T-helper 17 cell (primary cell): ENCODE measurements around the gene NUFIP2. TPM values are rescaled to one million over a fixed set of nuclear protein-coding genes. Genes with fewer than 3 reads are reported as not detected.

Experiments
- ATAC-seq: fragments of 150-1000 bp; cut with Tn5 transposase; 2 replicates; pipeline ENCODE4 v1.10.0; 2021; ENCODE audit warnings: mild to moderate bottlenecking, moderate library complexity
- DNase-seq, 3 donors: peaks; one replicate each; pipeline versions ENCODE4 v3.0.0 to v3.0.0-alpha.2; 2020 to 2021
- H3K9me3 ChIP-seq: one replicate; pipeline ENCODE4 v1.7.0; 2013; ENCODE audit warnings: low read length, mild to moderate bottlenecking; ENCODE audit not compliant: control insufficient read depth, poor library complexity, severe bottlenecking
- H3K27ac Mint-ChIP-seq: one replicate; pipeline ENCODE4 v1.8.0; 2022; ENCODE audit warnings: mild to moderate bottlenecking, moderate library complexity, mixed read lengths
- H3K27me3 Mint-ChIP-seq: one replicate; pipeline ENCODE4 v1.8.0; 2022; ENCODE audit warnings: mixed read lengths
- H3K36me3 Mint-ChIP-seq: one replicate; pipeline ENCODE4 v1.8.0; 2022; ENCODE audit warnings: low read depth, mixed read lengths
- H3K4me1 Mint-ChIP-seq: one replicate; pipeline ENCODE4 v1.8.0; 2022; ENCODE audit warnings: mild to moderate bottlenecking, mixed read lengths
- H3K4me3 Mint-ChIP-seq: one replicate; pipeline ENCODE4 v1.8.0; 2022; ENCODE audit warnings: mild to moderate bottlenecking, moderate library complexity, mixed read lengths
- total RNA-seq, 4 donors: library from RNA in 2 of 4; stranded (reverse) in 2 of 4; gene quantifications; one replicate each; pipeline ENCODE4 v1.2.3 and lab custom pipeline; 2022 to 2026

NUFIP2 gene
- total RNA-seq, 2 donors from 2014 or later, result 70.0 to 76.8 TPM

DNA sequence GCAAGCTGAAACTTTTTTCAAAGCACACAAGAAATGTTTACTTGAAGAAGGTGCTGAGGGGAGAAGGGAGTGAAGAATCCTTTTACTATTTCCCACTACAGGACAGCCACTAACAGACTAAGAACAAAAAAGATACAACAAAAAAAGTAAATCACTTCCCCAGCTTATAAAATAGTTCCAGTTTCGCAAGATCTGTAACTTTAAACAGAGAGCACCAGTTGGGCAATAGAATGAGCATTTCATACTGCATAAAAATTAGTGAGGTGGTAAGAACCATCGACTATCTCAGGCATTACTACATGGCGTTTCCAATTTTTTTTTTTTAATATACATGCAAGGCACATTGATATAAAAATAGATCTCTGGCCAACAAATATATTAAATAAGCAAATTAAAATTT is 36.2 kb downstream of the NUFIP2 start:
- no peaks in the 10 kb centered on the region for H3K9me3 ChIP-seq
- Mint-ChIP-seq H3K36me3 (no peaks in the 10 kb centered on the region), H3K27me3 (no peaks in the 10 kb centered on the region), H3K27ac (peak overlapping the region; percentile 84), H3K4me3 (no peak overlapping the region), H3K4me1 (peaks cover 22% of the 10 kb centered on the region)
- ATAC-seq (no peak), DNase-seq (no peak)

- peaks cover 25% of the 10 kb centered on the region for H3K4me1 Mint-ChIP-seq
- H3K27ac Mint-ChIP-seq, result peak overlapping the region; percentile 84
- no peaks in the 10 kb centered on the region for H3K9me3 ChIP-seq
- no peak for ATAC-seq
- H3K27me3 Mint-ChIP-seq, result no peaks in the 10 kb centered on the region
- DNase-seq, result no peak
- no peak overlapping the region for H3K4me3 Mint-ChIP-seq
- H3K36me3 Mint-ChIP-seq, result no peaks in the 10 kb centered on the region
Measured at GRCh38 chr17:29256735-29257466, 37.0 kb downstream of the NUFIP2 start.

DNA sequence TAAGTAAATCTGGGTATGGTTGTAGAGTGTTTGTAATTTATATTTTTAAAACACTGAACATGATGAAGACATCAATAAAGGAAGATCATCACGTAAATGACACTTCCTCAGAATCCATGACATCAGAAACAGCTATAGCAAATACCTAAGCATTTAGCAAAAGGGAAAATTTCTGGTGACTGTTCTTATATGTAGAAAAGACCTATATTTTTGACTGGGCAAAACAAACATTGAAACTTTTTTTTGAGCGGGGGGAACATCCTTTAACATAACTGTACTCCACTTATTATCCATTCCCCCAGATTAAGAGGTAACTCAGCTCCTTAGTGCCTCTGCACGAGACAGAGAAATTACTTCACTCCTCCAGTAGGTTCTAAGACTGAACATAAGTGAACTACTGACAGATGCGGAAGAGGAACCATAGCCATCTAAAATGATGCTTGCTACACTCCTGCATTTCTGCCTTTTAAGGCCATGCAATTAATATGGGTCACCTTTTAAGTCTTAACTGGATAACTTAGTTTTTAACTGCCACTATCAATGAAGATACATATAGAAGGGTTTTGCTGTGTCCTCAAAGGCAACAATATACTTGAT is 37.9 kb downstream of the NUFIP2 start:
- H3K9me3 ChIP-seq, result no peaks in the 10 kb centered on the region
- H3K27me3 Mint-ChIP-seq, result no peaks in the 10 kb centered on the region
- H3K36me3 Mint-ChIP-seq, result no peaks in the 10 kb centered on the region
- no peak for DNase-seq
- peak overlapping the region; percentile 49 for H3K27ac Mint-ChIP-seq
- peaks cover 21% of the 10 kb centered on the region for H3K4me1 Mint-ChIP-seq
- ATAC-seq, result no peak
- no peak overlapping the region for H3K4me3 Mint-ChIP-seq

DNA sequence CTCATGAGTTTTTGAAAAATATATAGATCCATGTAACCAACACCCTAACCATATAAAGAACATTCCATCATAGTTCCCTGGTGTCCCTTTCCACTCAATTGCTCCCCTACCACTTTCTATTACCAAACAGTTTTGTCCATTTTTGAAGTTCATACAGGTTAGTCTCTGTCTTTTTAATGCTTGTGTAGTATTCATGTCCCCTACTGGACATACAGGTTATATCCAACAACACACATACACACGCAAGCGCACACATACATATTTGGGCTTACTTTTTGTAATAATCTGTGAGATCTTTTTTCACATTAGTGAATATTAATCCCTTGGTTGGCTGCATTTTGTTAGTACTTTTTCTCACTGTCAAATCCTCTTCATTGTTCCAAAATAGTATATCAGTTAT is 40.9 kb downstream of the NUFIP2 start:
- ATAC-seq, result no peak
- no peaks in the 10 kb centered on the region for H3K27me3 Mint-ChIP-seq
- H3K4me3 Mint-ChIP-seq, result no peak overlapping the region
- H3K27ac Mint-ChIP-seq, result peak overlapping the region; percentile 8
- DNase-seq, result no peak
- H3K4me1 Mint-ChIP-seq, result peaks cover 14% of the 10 kb centered on the region
- H3K9me3 ChIP-seq, result no peaks in the 10 kb centered on the region
- no peaks in the 10 kb centered on the region for H3K36me3 Mint-ChIP-seq

DNA sequence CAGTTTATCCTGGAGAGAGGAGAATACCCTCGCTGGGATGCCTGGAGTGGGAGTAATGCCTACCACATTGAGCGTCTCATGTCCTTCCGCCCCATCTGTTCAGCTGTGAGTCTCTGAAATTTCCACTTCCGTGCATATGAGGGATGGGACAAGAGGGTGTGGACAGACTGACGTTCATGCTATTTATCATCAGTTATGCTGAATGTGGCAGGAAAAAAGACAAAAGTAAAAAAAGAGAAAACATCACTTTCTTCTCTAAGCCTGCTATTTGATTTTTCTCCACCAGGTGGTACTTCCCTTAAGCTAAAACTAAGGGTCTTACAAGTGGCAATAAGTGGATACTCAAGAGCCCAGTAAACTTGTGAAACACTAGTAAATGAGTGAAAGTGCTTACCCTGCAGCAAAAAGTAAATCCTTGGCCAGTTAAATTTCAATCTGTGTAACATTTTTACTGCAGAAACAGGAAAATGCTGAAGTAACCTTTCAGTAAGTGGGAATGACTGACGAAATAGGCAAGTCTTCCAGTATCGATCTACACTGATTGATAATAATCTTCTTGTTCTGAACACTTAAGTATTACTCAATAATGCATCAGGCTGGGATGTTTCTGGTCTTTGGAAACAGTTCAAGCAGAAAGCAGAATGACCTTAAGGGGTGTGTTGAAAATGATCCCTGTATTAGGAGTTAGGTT is 41.7 kb downstream of the NUFIP2 start:
- no peak for ATAC-seq
- no peak for DNase-seq

GRCh38 chr17:29251184-29251583 is 42.8 kb downstream of the NUFIP2 start:
- H3K9me3 ChIP-seq, result no peaks in the 10 kb centered on the region
- ATAC-seq, result no peak
- H3K27me3 Mint-ChIP-seq, result no peaks in the 10 kb centered on the region
- peaks cover 9% of the 10 kb centered on the region for H3K4me1 Mint-ChIP-seq
- DNase-seq, result no peak
- H3K36me3 Mint-ChIP-seq, result no peaks in the 10 kb centered on the region
- H3K4me3 Mint-ChIP-seq, result no peak overlapping the region
- no peak overlapping the region for H3K27ac Mint-ChIP-seq

More for the DNA sequence above, 41.7 kb downstream of the NUFIP2 start:
- Mint-ChIP-seq H3K27ac (peak overlapping the region; percentile 8), H3K4me1 (peaks cover 12% of the 10 kb centered on the region), H3K36me3 (no peaks in the 10 kb centered on the region), H3K27me3 (no peaks in the 10 kb centered on the region), H3K4me3 (no peak overlapping the region)
- H3K9me3 ChIP-seq, result no peaks in the 10 kb centered on the region

DNA sequence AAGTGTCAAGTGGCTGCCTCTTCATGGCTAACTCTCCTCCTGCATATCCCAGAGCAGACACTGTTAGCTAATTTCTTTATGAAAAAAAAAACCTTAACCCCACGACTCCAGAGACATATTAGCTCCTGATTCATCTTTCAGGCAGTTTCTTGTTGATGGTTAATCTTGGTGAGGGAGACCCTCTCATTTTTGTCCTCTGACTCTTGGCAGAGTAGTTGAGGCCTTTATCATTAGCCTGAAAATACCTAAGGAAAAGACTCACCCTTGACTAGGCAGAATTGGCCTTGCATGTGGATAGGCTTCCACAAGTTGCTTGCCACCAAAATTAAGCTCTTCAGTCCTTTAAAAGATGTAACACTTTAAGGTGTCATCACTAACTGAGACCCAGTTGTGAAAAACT is 43.3 kb downstream of the NUFIP2 start:
- Mint-ChIP-seq H3K4me3 (no peak overlapping the region), H3K27ac (no peak overlapping the region), H3K36me3 (no peaks in the 10 kb centered on the region), H3K4me1 (peaks cover 9% of the 10 kb centered on the region), H3K27me3 (no peaks in the 10 kb centered on the region)
- H3K9me3 ChIP-seq, result no peaks in the 10 kb centered on the region
- DNase-seq, result no peak
- no peak for ATAC-seq

DNA sequence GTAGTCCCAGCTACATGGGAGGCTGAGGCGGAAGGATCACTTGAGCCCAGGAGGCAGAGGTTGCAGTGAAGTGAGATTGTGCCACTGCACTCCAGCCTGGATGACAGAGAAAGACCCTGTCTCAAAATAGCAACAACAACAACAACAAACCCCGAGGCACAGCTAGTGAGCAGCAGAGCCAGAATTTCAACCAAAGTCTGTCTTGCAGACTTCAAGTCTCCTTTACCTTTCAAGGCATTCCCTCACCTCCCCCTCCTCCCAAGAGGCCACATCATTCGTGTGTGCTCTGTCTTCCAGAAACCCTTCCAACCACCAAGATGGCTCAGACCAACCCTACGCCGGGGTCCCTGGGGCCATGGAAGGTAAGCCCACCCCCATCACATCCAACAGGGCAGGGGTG is 45.1 kb downstream of the NUFIP2 start:
- DNase-seq (no peak), ATAC-seq (no peak)
- Mint-ChIP-seq H3K4me3 (no peak overlapping the region), H3K27ac (no peak overlapping the region), H3K27me3 (no peaks in the 10 kb centered on the region), H3K36me3 (no peaks in the 10 kb centered on the region), H3K4me1 (peaks cover 9% of the 10 kb centered on the region)
- no peaks in the 10 kb centered on the region for H3K9me3 ChIP-seq

DNA sequence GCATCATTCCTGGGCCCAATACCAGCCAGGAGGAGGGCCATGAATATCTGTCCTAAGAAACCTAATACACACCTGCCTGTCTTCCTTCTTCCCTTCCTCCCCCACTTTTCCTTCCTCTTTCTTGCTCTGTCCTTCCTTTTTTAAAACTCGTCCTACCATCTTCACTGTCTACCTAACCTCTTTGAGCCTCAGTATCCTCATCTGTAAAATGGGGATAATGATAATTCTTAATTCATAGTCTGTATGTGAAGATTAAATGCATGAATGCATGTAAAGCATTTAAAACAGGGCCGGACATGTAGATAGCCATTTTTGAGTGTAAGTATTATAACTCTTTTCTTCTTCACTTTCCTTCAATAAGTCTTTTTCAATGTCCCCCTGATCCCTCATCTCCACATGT is 46.7 kb downstream of the NUFIP2 start:
- H3K4me3 Mint-ChIP-seq, result no peak overlapping the region
- H3K9me3 ChIP-seq, result no peaks in the 10 kb centered on the region
- H3K27me3 Mint-ChIP-seq, result no peaks in the 10 kb centered on the region
- no peaks in the 10 kb centered on the region for H3K36me3 Mint-ChIP-seq
- DNase-seq, result no peak
- ATAC-seq, result no peak
- peak overlapping the region; percentile 53 for H3K27ac Mint-ChIP-seq
- peaks cover 5% of the 10 kb centered on the region for H3K4me1 Mint-ChIP-seq

GRCh38 chr17:29246628-29247027 is 47.3 kb downstream of the NUFIP2 start, which contains the start of gene CRYBA1:
Gene CRYBA1 (plus strand): TSS chr17:29246859. CDS start chr17:29246864, 5 bp downstream.
- Mint-ChIP-seq H3K4me3 (no peak within 1 kb of the TSS), H3K27me3 (no peaks in the 10 kb centered on the region), H3K36me3 (no peaks in the 10 kb centered on the region), H3K4me1 (peaks cover 3% of the 10 kb centered on the region), H3K27ac (peak within 1 kb of the TSS; percentile 53)
- no peaks in the 10 kb centered on the region for H3K9me3 ChIP-seq
- DNase-seq (no peak), ATAC-seq (no peak)

DNA sequence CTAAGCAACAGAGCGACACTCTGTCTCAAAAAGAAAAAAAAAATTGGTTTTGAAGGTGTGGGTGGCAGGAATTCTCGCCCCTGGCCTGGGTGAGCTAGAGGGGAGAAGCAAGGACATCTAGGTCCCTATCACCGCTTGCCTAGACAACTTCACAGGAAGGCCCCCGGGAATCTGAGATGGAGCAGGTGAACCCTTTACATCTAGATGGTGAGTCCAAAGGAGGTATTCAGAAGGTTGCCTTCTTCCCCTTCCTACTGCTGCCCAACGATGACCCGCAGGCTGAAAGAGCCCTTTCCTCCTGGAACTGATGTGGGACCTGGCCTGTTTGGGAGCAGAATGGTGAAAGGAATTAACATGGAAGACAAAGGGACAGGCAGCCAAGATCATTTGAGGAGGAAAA is 48.5 kb downstream of the NUFIP2 start:
- H3K9me3 ChIP-seq, result no peaks in the 10 kb centered on the region
- H3K36me3 Mint-ChIP-seq, result no peaks in the 10 kb centered on the region
- no peak overlapping the region for H3K4me3 Mint-ChIP-seq
- peaks cover 3% of the 10 kb centered on the region for H3K4me1 Mint-ChIP-seq
- H3K27me3 Mint-ChIP-seq, result no peaks in the 10 kb centered on the region
- DNase-seq (no peak), ATAC-seq (no peak)
- H3K27ac Mint-ChIP-seq, result no peak overlapping the region

- no peak for ATAC-seq
- H3K9me3 ChIP-seq, result no peaks in the 10 kb centered on the region
- Mint-ChIP-seq H3K4me1 (peaks cover 3% of the 10 kb centered on the region), H3K27ac (no peak overlapping the region), H3K27me3 (no peaks in the 10 kb centered on the region), H3K36me3 (no peaks in the 10 kb centered on the region), H3K4me3 (no peak overlapping the region)
- DNase-seq, result no peak
Measured at GRCh38 chr17:29243792-29244191, 50.2 kb downstream of the NUFIP2 start.

GRCh38 chr17:29242790-29243189 is 51.2 kb downstream of the NUFIP2 start:
- ATAC-seq, result no peak
- Mint-ChIP-seq H3K4me1 (peaks cover 3% of the 10 kb centered on the region), H3K4me3 (no peak overlapping the region), H3K27ac (no peak overlapping the region), H3K27me3 (no peaks in the 10 kb centered on the region), H3K36me3 (no peaks in the 10 kb centered on the region)
- H3K9me3 ChIP-seq, result no peaks in the 10 kb centered on the region
- DNase-seq, result no peak
